GM23338 (cell line): Measurements from ENCODE around the gene MUS81. TPM values are rescaled to one million over a fixed set of nuclear protein-coding genes. Genes with fewer than 3 reads are reported as not detected.

ENCODE experiments used
- ATAC-seq: fragments of 200-7000 bp; cut with Tn5 transposase; 3 replicates; pipeline ENCODE4 v1.9.1; 2020
- DNase-seq: peaks from one replicate; pipeline ENCODE4 v3.0.0-alpha.2; 2015; ENCODE audit warnings: low spot score
- H2AFZ ChIP-seq: fragments of 200-600 bp; sonication (generic); 2 replicates; pipeline ENCODE4 v1.8.0; 2016; ENCODE audit warnings: antibody characterized with exemption, mild to moderate bottlenecking, moderate library complexity
- H3F3A ChIP-seq: fragments of 200-600 bp; sonication (generic); replicated peaks from 2 replicates; pipeline ENCODE4 v1.8.0; 2017; ENCODE audit warnings: antibody characterized with exemption, mixed run types, low read depth
- H3K27ac ChIP-seq: fragments of 200-600 bp; sonication (generic); 2 replicates; pipeline ENCODE4 v1.6.1; 2016; ENCODE audit warnings: low read depth
- H3K27me3 ChIP-seq: fragments of 200-600 bp; sonication (generic); 2 replicates; pipeline ENCODE4 v1.8.0; 2016; ENCODE audit warnings: mild to moderate bottlenecking, mixed run types, moderate library complexity; ENCODE audit not compliant: insufficient read depth
- H3K36me3 ChIP-seq: fragments of 200-600 bp; sonication (generic); 2 replicates; pipeline ENCODE4 v1.8.0; 2016; ENCODE audit warnings: mild to moderate bottlenecking; ENCODE audit not compliant: insufficient read depth
- H3K4me1 ChIP-seq: fragments of 200-600 bp; sonication (generic); 2 replicates; pipeline ENCODE4 v1.8.0; 2016; ENCODE audit warnings: mild to moderate bottlenecking, moderate library complexity; ENCODE audit not compliant: insufficient read depth
- H3K4me2 ChIP-seq: fragments of 200-600 bp; sonication (generic); 2 replicates; pipeline ENCODE4 v1.7.1; 2017; ENCODE audit warnings: mixed run types
- H3K4me3 ChIP-seq: fragments of 200-600 bp; sonication (generic); 2 replicates; pipeline ENCODE4 v1.6.1; 2016; ENCODE audit warnings: mixed run types
- H3K79me2 ChIP-seq: fragments of 200-600 bp; sonication (generic); replicated peaks from 2 replicates; pipeline ENCODE4 v1.8.0; 2017; ENCODE audit warnings: mild to moderate bottlenecking; ENCODE audit not compliant: insufficient read depth
- H3K9me2 ChIP-seq: fragments of 200-600 bp; sonication (generic); 2 replicates; pipeline ENCODE4 v1.8.0; 2017; ENCODE audit not compliant: insufficient read depth
- H4K20me1 ChIP-seq: fragments of 200-600 bp; sonication (generic); replicated peaks from 2 replicates; pipeline ENCODE4 v1.8.0; 2017; ENCODE audit warnings: mild to moderate bottlenecking; ENCODE audit not compliant: insufficient read depth
- H3K27ac Mint-ChIP-seq: 2 replicates; pipeline ENCODE4 v1.8.0; 2020; ENCODE audit warnings: inconsistent platforms, mild to moderate bottlenecking, moderate library complexity, mixed read lengths
- H3K27me3 Mint-ChIP-seq: 3 replicates; pipeline ENCODE4 v1.8.0; 2022; ENCODE audit warnings: low read depth, mild to moderate bottlenecking, moderate library complexity, mixed read lengths, inconsistent platforms; ENCODE audit not compliant: insufficient read depth, poor library complexity
- H3K36me3 Mint-ChIP-seq: 3 replicates; pipeline ENCODE4 v1.8.0; 2021; ENCODE audit warnings: low read depth, mild to moderate bottlenecking, inconsistent platforms, moderate library complexity, mixed read lengths
- H3K4me1 Mint-ChIP-seq: 3 replicates; pipeline ENCODE4 v1.8.0; 2020; ENCODE audit warnings: mild to moderate bottlenecking, inconsistent platforms, mixed read lengths
- H3K4me3 Mint-ChIP-seq: 3 replicates; pipeline ENCODE4 v1.8.0; 2021; ENCODE audit warnings: moderate library complexity, mild to moderate bottlenecking, inconsistent platforms, mixed read lengths
- H3K9me3 Mint-ChIP-seq: 3 replicates; pipeline ENCODE4 v1.8.0; 2020; ENCODE audit warnings: moderate library complexity, mild to moderate bottlenecking, inconsistent platforms, mixed read lengths
- JUNB ChIP-seq: IDR thresholded peaks from one replicate; pipeline ENCODE4 v1.6.1; 2016; ENCODE audit warnings: antibody characterized with exemption; ENCODE audit not compliant: unreplicated experiment
- NANOG ChIP-seq: IDR thresholded peaks from 2 replicates; pipeline ENCODE4 v1.6.1; 2016; ENCODE audit warnings: antibody characterized with exemption, borderline replicate concordance
- POLR2AphosphoS5 ChIP-seq: IDR thresholded peaks from 2 replicates; pipeline ENCODE4 v1.6.1; 2016; ENCODE audit warnings: antibody characterized with exemption, low read depth
- ZNF114 ChIP-seq: fragments of 250-450 bp; sonication (Bioruptor Pico); IDR thresholded peaks from 2 replicates; pipeline ENCODE4 v1.5.0; 2020; ENCODE audit warnings: mild to moderate bottlenecking, moderate library complexity
- ZNF331 ChIP-seq: fragments of 250-450 bp; sonication (Bioruptor Pico); IDR thresholded peaks from 2 replicates; pipeline ENCODE4 v1.5.0; 2020; ENCODE audit warnings: low read depth, mild to moderate bottlenecking, moderate library complexity
- polyA plus RNA-seq: library from polyadenylated mRNA; unstranded; fragments of >200 nt; fragmentation: Nextera tagmentation; extraction: Ambion mirVana; gene quantifications from 2 replicates; pipeline ENCODE4 v1.2.1, GENCODE V29; 2016
- total RNA-seq: library from RNA; depleted of rRNA; stranded (reverse); fragments of >200 nt; shearing (Covaris generic); gene quantifications from 2 replicates; pipeline ENCODE4 v1.2.3, GENCODE V29; 2014
- TF ChIP-seq, protein P1 (sequence below), 2 experiments: fragments of 200-600 bp in 1 of 2; sonication (generic) in 1 of 2; conservative IDR thresholded peaks; 2 replicates each; pipeline versions ENCODE4 v1.5.1 to v1.6.1; 2016 to 2017; ENCODE audit warnings: antibody characterized with exemption in 2 of 2, low read depth in 2 of 2, mild to moderate bottlenecking in 2 of 2, moderate library complexity in 1 of 2

MUS81 gene
- total and polyA plus RNA-seq, 2 experiments from 2014 or later: 38.5 to 48.6 TPM

GRCh38 chr11:65870706-65871681 is 10.8 kb downstream of the MUS81 start:
- TF ChIP-seq JUNB: no peak
- no peak for TF ChIP-seq NANOG
- TF ChIP-seq, protein P1, sequence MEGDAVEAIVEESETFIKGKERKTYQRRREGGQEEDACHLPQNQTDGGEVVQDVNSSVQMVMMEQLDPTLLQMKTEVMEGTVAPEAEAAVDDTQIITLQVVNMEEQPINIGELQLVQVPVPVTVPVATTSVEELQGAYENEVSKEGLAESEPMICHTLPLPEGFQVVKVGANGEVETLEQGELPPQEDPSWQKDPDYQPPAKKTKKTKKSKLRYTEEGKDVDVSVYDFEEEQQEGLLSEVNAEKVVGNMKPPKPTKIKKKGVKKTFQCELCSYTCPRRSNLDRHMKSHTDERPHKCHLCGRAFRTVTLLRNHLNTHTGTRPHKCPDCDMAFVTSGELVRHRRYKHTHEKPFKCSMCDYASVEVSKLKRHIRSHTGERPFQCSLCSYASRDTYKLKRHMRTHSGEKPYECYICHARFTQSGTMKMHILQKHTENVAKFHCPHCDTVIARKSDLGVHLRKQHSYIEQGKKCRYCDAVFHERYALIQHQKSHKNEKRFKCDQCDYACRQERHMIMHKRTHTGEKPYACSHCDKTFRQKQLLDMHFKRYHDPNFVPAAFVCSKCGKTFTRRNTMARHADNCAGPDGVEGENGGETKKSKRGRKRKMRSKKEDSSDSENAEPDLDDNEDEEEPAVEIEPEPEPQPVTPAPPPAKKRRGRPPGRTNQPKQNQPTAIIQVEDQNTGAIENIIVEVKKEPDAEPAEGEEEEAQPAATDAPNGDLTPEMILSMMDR (conservative IDR thresholded peaks at IDR 0.05; ENCODE audit: low read depth in 2 of 2): no peak
- TF ChIP-seq ZNF114 (CRISPR knock-in tag): no peak
- no peak for TF ChIP-seq ZNF331 (CRISPR knock-in tag)
- no peak for TF ChIP-seq POLR2AphosphoS5
- H3K36me3 ChIP-seq: no peaks in the 10 kb centered on the region; the same call in 1 of the 2 replicates
- H3K79me2 ChIP-seq: no peaks in the 10 kb centered on the region
- no peaks in the 10 kb centered on the region for H3K9me2 ChIP-seq
- peaks cover 29% of the 10 kb centered on the region for H3K27me3 ChIP-seq
- no peak overlapping the region for H3K4me3 ChIP-seq
- Mint-ChIP-seq H3K27ac (no peak overlapping the region), H3K36me3 (no peaks in the 10 kb centered on the region), H3K4me1 (peaks cover 8% of the 10 kb centered on the region), H3K27me3 (peaks cover 40% of the 10 kb centered on the region), H3K9me3 (no peaks in the 10 kb centered on the region; the same call in 2 of the 3 replicates), H3K4me3 (0 out of 3 replicates have a peak overlapping the region, but pooled peaks have one; percentile 4)
- no peak overlapping the region for H3K27ac ChIP-seq
- no peak overlapping the region for H3K4me2 ChIP-seq
- no peak for DNase-seq
- H2AFZ ChIP-seq: no peak overlapping the region
- no peak for ATAC-seq
- no peaks in the 10 kb centered on the region; the same call in 1 of the 2 replicates for H3K4me1 ChIP-seq
- no peaks in the 10 kb centered on the region; the same call in 1 of the 2 replicates for H4K20me1 ChIP-seq
- peaks cover 9% of the 10 kb centered on the region; the same call in 1 of the 2 replicates for H3F3A ChIP-seq

- no peak for TF ChIP-seq JUNB
- TF ChIP-seq, protein P1 (conservative IDR thresholded peaks at IDR 0.05; ENCODE audit: low read depth in 2 of 2): peak in 1 of 2 experiments; percentile 36; a peak in 2 of 4 replicates
- no peak for TF ChIP-seq POLR2AphosphoS5
- Histone ChIP-seq H3K4me2 (peak overlapping the region; percentile 99), H3K27ac (no peak overlapping the region), H3K4me3 (peak overlapping the region; percentile 83), H3F3A (peaks cover 5% of the 10 kb centered on the region; the same call in 1 of the 2 replicates), H3K36me3 (no peaks in the 10 kb centered on the region), H3K79me2 (no peaks in the 10 kb centered on the region), H3K4me1 (no peaks in the 10 kb centered on the region; the same call in 1 of the 2 replicates), H2AFZ (no peak overlapping the region), H3K27me3 (peaks cover 29% of the 10 kb centered on the region), H4K20me1 (no peaks in the 10 kb centered on the region; the same call in 1 of the 2 replicates), H3K9me2 (no peaks in the 10 kb centered on the region)
- peak; percentile 16 for ATAC-seq
- Mint-ChIP-seq H3K4me3 (peak overlapping the region; percentile 69), H3K9me3 (no peaks in the 10 kb centered on the region; the same call in 2 of the 3 replicates), H3K27me3 (peaks cover 45% of the 10 kb centered on the region), H3K27ac (no peak overlapping the region), H3K4me1 (peaks cover 8% of the 10 kb centered on the region), H3K36me3 (no peaks in the 10 kb centered on the region)
- DNase-seq: peak; percentile 62
Measured at GRCh38 chr11:65871811-65872548, 11.7 kb downstream of the MUS81 start.
